Endothelial cell of umbilical vein (primary cell): Measurements from ENCODE around the gene UBE3B. TPM values are rescaled to one million over a fixed set of nuclear protein-coding genes. Genes with fewer than 3 reads are reported as not detected.

Experiments
- BruUV-seq: library from RNA; stranded (reverse); fragments of 400-500 nt; replicated peaks from 2 replicates; lab custom pipeline; 2021; lab: Mats Ljungman, UMichigan
- CTCF ChIA-PET: fragments of 300-600, 350-600 bp; sonication (Branson Sonifier 250); formaldehyde crosslinking; loops from one replicate; lab custom pipeline; 2021; ENCODE audit warnings: antibody characterized with exemption, inconsistent platforms; lab: Charles Lee
- POLR2A ChIA-PET: fragments of 300-600, 350-600 bp; sonication (Branson Sonifier 250); formaldehyde crosslinking; loops from one replicate; lab custom pipeline; 2021; ENCODE audit warnings: antibody characterized with exemption, inconsistent platforms; lab: Charles Lee
- DNase-seq: peaks from one replicate; pipeline ENCODE4 v3.0.0-alpha.2; 2011; ENCODE audit warnings: low read depth, low spot score
- FAIRE-seq: peaks from 2 replicates; lab custom pipeline; 2011; peaks lifted over from hg19 to GRCh38; lab: Jason Lieb, UNC
- H2AFZ ChIP-seq: 2 replicates; pipeline ENCODE4 v1.6.0; 2012; ENCODE audit warnings: low read depth, low read length, control low read depth, inconsistent platforms
- H3K27ac ChIP-seq: 2 replicates; pipeline ENCODE4 v1.5.1; 2011; ENCODE audit warnings: low read depth, mild to moderate bottlenecking, control low read depth, low read length, moderate library complexity; ENCODE audit not compliant: insufficient read depth
- H3K27me3 ChIP-seq, 2 experiments: 2 replicates each; pipeline versions ENCODE4 v1.6.0 to v1.6.1; 2011; ENCODE audit warnings: low read length in 2 of 2, mixed read lengths in 1 of 2; ENCODE audit not compliant: control insufficient read depth in 2 of 2, insufficient read depth in 2 of 2
- H3K36me3 ChIP-seq, 2 experiments: 2 replicates in 1 of 2; 3 replicates in 1 of 2; pipeline ENCODE4 v1.5.1; 2011; ENCODE audit warnings: low read length in 2 of 2, mild to moderate bottlenecking in 1 of 2, moderate library complexity in 1 of 2; ENCODE audit not compliant: control insufficient read depth in 2 of 2, insufficient read depth in 2 of 2; ENCODE audit errors: extremely low read depth in 1 of 2
- H3K4me1 ChIP-seq: 3 replicates; pipeline ENCODE4 v1.5.1; 2011; ENCODE audit warnings: mild to moderate bottlenecking, low read length; ENCODE audit not compliant: control insufficient read depth, insufficient read depth; ENCODE audit errors: extremely low read depth
- H3K4me2 ChIP-seq: 2 replicates; pipeline ENCODE4 v1.6.1; 2011; ENCODE audit warnings: low read length, control low read depth, mixed read lengths; ENCODE audit not compliant: insufficient read depth
- H3K4me3 ChIP-seq, 3 experiments: fragments of 200-600 bp in 1 of 3; sonication (generic), shearing (Covaris generic) in 1 of 3; replicated peaks in 1 of 3; 2 replicates each; pipeline ENCODE4 v1.5.1; 2011 to 2016; ENCODE audit warnings: control low read depth in 3 of 3, low read length in 3 of 3, mild to moderate bottlenecking in 2 of 3, inconsistent platforms in 1 of 3, low read depth in 1 of 3, moderate library complexity in 1 of 3; ENCODE audit not compliant: insufficient read depth in 1 of 3
- H3K79me2 ChIP-seq: 2 replicates; pipeline ENCODE4 v1.6.0; 2012; ENCODE audit warnings: low read length, inconsistent platforms; ENCODE audit not compliant: control insufficient read depth, insufficient read depth
- H3K9ac ChIP-seq: replicated peaks from 2 replicates; pipeline ENCODE3; 2011; ENCODE audit warnings: low read length, control low read depth; ENCODE audit not compliant: insufficient read depth; ENCODE audit errors: extremely low read depth
- H3K9me1 ChIP-seq: replicated peaks from 3 replicates; pipeline ENCODE4 v1.6.0; 2011; ENCODE audit warnings: mild to moderate bottlenecking, low read length; ENCODE audit not compliant: control insufficient read depth, insufficient read depth; ENCODE audit errors: extremely low read depth
- H3K9me3 ChIP-seq: replicated peaks from 2 replicates; pipeline ENCODE4 v1.5.1; 2012; ENCODE audit warnings: low read length, inconsistent platforms; ENCODE audit not compliant: control insufficient read depth, insufficient read depth
- H4K20me1 ChIP-seq: replicated peaks from 2 replicates; pipeline ENCODE3; 2011; ENCODE audit warnings: mild to moderate bottlenecking, low read length; ENCODE audit not compliant: control insufficient read depth, insufficient read depth; ENCODE audit errors: extremely low read depth
- CTCF ChIP-seq, 2 donors: IDR thresholded peaks; 1 replicate in 1 of 2; 2 replicates in 1 of 2; pipeline ENCODE4 v1.5.1; 2011; ENCODE audit warnings: low read length in 2 of 2, mild to moderate bottlenecking in 2 of 2, moderate library complexity in 2 of 2, control low read depth in 1 of 2, inconsistent platforms in 1 of 2, low read depth in 1 of 2; ENCODE audit not compliant: insufficient read depth in 1 of 2; ENCODE audit errors: extremely low read depth in 1 of 2
- EZH2 ChIP-seq: IDR thresholded peaks from 2 replicates; pipeline ENCODE4 v1.6.1; 2012; ENCODE audit warnings: borderline replicate concordance, low read depth, mild to moderate bottlenecking, moderate library complexity, low read length, inconsistent platforms; ENCODE audit not compliant: severe bottlenecking
- FOS ChIP-seq: IDR thresholded peaks from 2 replicates; pipeline ENCODE4 v1.6.1; 2011; ENCODE audit warnings: mild to moderate bottlenecking, low read length, moderate library complexity, borderline replicate concordance; ENCODE audit not compliant: insufficient read depth
- GATA2 ChIP-seq: IDR thresholded peaks from 2 replicates; pipeline ENCODE4 v1.7.0; 2011; ENCODE audit warnings: low read depth, mild to moderate bottlenecking, moderate library complexity, mixed read lengths, low read length; ENCODE audit not compliant: insufficient read length, insufficient read depth
- JUN ChIP-seq: IDR thresholded peaks from 2 replicates; pipeline ENCODE4 v1.6.1; 2011; ENCODE audit warnings: borderline replicate concordance, low read depth; ENCODE audit not compliant: insufficient read length, insufficient read depth
- MAX ChIP-seq: IDR thresholded peaks from 2 replicates; pipeline ENCODE4 v1.6.1; 2011; ENCODE audit not compliant: insufficient read depth, insufficient read length
- MYC ChIP-seq: IDR thresholded peaks from one replicate; pipeline ENCODE4 v1.6.1; 2011; ENCODE audit warnings: mild to moderate bottlenecking, low read depth, low read length
- POLR2A ChIP-seq: IDR thresholded peaks from 2 replicates; pipeline ENCODE4 v1.6.1; 2012; ENCODE audit warnings: low read depth, mild to moderate bottlenecking, control low read depth, low read length
- POLR2AphosphoS5 ChIP-seq: IDR thresholded peaks from 2 replicates; pipeline ENCODE4 v1.6.1; 2012; ENCODE audit warnings: low read depth, mild to moderate bottlenecking, control low read depth, low read length, moderate library complexity; ENCODE audit not compliant: insufficient read depth
- dilution Hi-C: fragments of 300-500 bp; cut with MboI; formaldehyde crosslinking; loops from one replicate; pipeline ENCODE4 v1.15.0; 2019; ENCODE audit warnings: low sequenced_read_pairs; ENCODE audit not compliant: extremely low pct_ligation_motif_present
- intact Hi-C: fragments of 100-400 bp; cut with micrococcal nuclease; formaldehyde crosslinking; loops from one replicate; pipeline ENCODE4 v1.10.0; 2022
- polyA plus RNA-seq, 4 experiments: library from polyadenylated mRNA; depleted of rRNA in 3 of 4; stranded (reverse) in 3 of 4; unstranded in 1 of 4; fragments of >200 nt; gene quantifications; 2 replicates each; pipeline versions ENCODE4 v1.2.1 to v1.2.3, GENCODE V29; 2011 to 2012; ENCODE audit warnings: missing spikeins in 1 of 4
- total RNA-seq: library from RNA; stranded (reverse); gene quantifications from 2 replicates; pipeline ENCODE4 v1.2.3, GENCODE V29; 2021

Gene UBE3B
- total and polyA plus RNA-seq, 2 donors (not counting 3 experiments of a cell fraction or from before 2014, with no cell fraction given), result 24.9 to 40.8 TPM

- POLR2A ChIA-PET, result no interaction called here
- H3K36me3 ChIP-seq, result peaks cover 20 to 48% of the 10 kb centered on the region in 2 experiments
Observed at GRCh38 chr12:109488051-109488665, 10.7 kb downstream of the UBE3B start.

More at GRCh38 chr12:109488051-109488665, 10.7 kb downstream of the UBE3B start:
- Histone ChIP-seq H3K9me3 (no peaks in the 10 kb centered on the region), H3K9ac (no peak overlapping the region), H3K27ac (no peak overlapping the region), H3K4me2 (no peak overlapping the region), H2AFZ (no peak overlapping the region), H3K79me2 (no peaks in the 10 kb centered on the region), H3K27me3 (no peaks in the 10 kb centered on the region), H3K4me3 (no peak overlapping the region), H3K4me1 (no peaks in the 10 kb centered on the region), H3K9me1 (no peaks in the 10 kb centered on the region), H4K20me1 (no peaks in the 10 kb centered on the region)
- no peak for FAIRE-seq
- CTCF ChIA-PET, result interaction anchor here (1.6 kb wide), 1 partner anchor 60 kb away, joined by 6 read pairs; no protein-coding TSS in a partner anchor
- TF ChIP-seq POLR2AphosphoS5, result no peak
- TF ChIP-seq JUN, result no peak
- TF ChIP-seq POLR2A, result no peak
- no peak for TF ChIP-seq MAX
- TF ChIP-seq FOS, result no peak
- TF ChIP-seq GATA2, result no peak
- no peak for TF ChIP-seq CTCF (IDR thresholded peaks at IDR 0.05; ENCODE audit: extremely low read depth in 1 of 2, insufficient read depth in 1 of 2, low read depth in 1 of 2, low read length in 2 of 2)
- no peak for TF ChIP-seq MYC
- TF ChIP-seq EZH2, result no peak
- intact Hi-C loops, result no loop called here
- no peak for DNase-seq
- dilution Hi-C loops, result no loop called here
- BruUV-seq, result no TSS peak
